ENCODE data around the gene PYGB.

The PYGB gene

GRCh38 chr20:25216199-25216945 lies 31.5 kb upstream of the PYGB start:
- DNase-seq: no peak

- no peak for DNase-seq
Measured at GRCh38 chr20:25217161-25218108, 30.4 kb upstream of the PYGB start.

GRCh38 chr20:25218109-25218486 lies 29.8 kb upstream of the PYGB start:
- DNase-seq: no peak

GRCh38 chr20:25218492-25218891 lies 29.4 kb upstream of the PYGB start:
- DNase-seq: no peak

- DNase-seq: no peak
Measured at GRCh38 chr20:25219365-25219764, 28.5 kb upstream of the PYGB start.

- no peak for DNase-seq
Measured at GRCh38 chr20:25220021-25220730, 27.7 kb upstream of the PYGB start.

- no peak for DNase-seq
Measured at GRCh38 chr20:25220810-25221591, 26.9 kb upstream of the PYGB start.

GRCh38 chr20:25221592-25222460 lies 26.1 kb upstream of the PYGB start:
- DNase-seq: no peak

GRCh38 chr20:25222461-25223178 lies 25.3 kb upstream of the PYGB start:
- no peak for DNase-seq

- no peak for DNase-seq
Measured at GRCh38 chr20:25223179-25223661, 24.7 kb upstream of the PYGB start.

GRCh38 chr20:25223765-25224720 lies 23.8 kb upstream of the PYGB start:
- DNase-seq: no peak

GRCh38 chr20:25224941-25225340 lies 22.9 kb upstream of the PYGB start:
- DNase-seq: no peak

GRCh38 chr20:25225642-25226432 lies 22.0 kb upstream of the PYGB start:
- DNase-seq: no peak

- DNase-seq: no peak
Measured at GRCh38 chr20:25226433-25227316, 21.2 kb upstream of the PYGB start.

- DNase-seq: no peak
Measured at GRCh38 chr20:25227317-25227831, 20.5 kb upstream of the PYGB start.

- DNase-seq: no peak
Measured at GRCh38 chr20:25229486-25230165, 18.3 kb upstream of the PYGB start.
